ENCODE results near the gene TMCO1. TPM values are rescaled to one million over a fixed set of nuclear protein-coding genes. Genes with fewer than 3 reads are reported as not detected.

TMCO1 gene, protein sequence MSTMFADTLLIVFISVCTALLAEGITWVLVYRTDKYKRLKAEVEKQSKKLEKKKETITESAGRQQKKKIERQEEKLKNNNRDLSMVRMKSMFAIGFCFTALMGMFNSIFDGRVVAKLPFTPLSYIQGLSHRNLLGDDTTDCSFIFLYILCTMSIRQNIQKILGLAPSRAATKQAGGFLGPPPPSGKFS
- 154 to 190 TPM (median 159 TPM) in 5 replicates for total RNA-seq (2022; extraction: Qiagen RNA extraction; ENCODE audit: low read depth)

DNA sequence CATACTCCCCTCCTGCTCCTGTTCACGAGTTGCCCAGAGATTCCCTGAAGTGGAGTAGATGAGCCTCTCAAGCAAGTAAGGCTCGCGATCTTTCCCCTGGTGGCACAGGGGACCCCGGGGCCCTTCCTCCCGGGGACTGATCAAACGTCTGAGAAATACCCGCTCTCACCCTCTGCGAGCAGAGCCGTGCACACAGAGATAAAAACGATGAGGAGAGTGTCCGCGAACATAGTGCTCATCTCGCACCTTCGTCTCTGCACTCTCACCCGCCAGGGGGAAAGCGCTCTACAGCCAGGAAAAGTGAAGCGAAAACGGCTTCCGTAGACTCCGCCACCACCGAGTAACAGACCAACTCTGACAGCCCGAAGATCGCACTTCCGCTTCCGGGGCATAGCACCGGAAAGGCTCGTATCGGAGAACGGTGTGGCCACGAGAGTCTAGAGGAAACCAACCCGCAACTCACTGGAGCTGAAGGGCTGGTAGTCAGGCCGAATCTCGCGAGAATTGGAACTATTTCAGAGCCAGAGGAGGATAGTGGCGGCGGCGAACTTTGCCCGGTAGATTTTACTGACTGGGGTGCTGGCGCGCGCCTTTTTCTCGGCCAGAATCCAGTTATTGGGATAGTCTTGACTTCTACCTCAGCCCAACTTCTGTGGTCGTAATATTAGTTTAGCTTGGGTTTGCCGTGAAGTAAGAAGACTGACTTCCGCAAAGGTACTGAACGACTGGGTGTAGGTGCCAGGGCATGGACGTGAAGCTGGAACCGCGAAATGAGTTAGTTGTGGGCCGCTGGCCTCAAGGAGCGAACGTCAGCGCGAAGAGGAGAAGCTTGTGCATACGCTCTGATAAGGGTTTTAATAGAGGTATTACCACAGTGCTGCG lies at the start of gene TMCO1:
Gene TMCO1, minus strand, starts transcription at position 356 of the 882 bp plus-strand sequence. Its CDS starts 117 bp downstream, at position 239.

DNA sequence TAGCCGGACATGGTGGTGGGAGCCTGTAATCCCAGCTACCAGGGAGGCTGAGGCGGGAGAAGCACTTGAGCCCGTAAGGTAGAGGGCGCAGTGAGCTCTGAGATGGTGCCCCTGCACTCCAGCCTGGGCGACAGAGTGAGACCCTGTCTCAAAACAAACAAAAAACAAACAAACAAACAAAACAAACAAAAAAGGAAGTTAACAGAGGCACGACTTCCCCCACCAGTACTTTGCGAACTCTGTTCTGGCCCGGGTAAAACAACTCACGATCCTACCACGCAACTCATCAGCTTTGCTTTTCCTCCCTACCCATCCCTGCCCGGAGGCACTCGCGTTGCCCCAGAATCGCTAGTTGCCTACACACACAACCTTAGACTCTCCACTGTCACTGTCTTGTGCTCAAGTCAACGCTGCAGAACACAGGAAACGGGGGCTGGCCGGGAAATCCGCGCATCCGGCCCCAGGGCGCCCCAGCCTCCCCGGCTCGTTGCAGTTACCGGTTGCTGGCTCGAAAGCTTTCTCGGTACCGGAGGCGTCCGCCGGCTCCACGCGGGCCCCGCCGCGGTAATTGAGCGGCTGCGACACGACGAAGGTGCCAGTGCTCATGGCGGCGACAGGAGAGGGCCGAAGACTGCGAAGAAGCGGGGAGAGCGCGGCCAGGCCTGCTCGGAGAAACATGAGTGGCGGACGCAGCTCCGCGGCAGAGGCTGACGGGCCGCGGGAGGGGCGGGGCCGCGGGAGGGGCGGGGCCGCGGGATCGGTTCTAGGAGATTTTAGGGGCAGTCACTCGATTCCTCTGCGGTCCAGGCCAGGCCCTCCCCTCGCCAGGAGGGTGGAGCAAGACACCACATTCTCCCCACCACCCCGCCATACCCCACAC lies 70.5 kb downstream of the TMCO1 start, which contains the start of gene ALDH9A1:
Gene ALDH9A1, minus strand, starts transcription at position 682 of the 880 bp plus-strand sequence. Its CDS starts 4 bp downstream, at position 678.

Other genes starting within 250 kb of the TMCO1 start
- gene LRRC52, start 224.9 kb downstream of the TMCO1 start, total RNA-seq (2022; extraction: Qiagen RNA extraction; ENCODE audit: low read depth), result not detected in 5 replicates
- gene MGST3, start 137.6 kb downstream of the TMCO1 start, total RNA-seq (2022; extraction: Qiagen RNA extraction; ENCODE audit: low read depth), result 190 to 259 TPM (median 206 TPM) in 5 replicates
- 32.8 to 45.7 TPM (median 41.5 TPM) in 5 replicates for gene ALDH9A1, start 70.3 kb downstream of the TMCO1 start, total RNA-seq (2022; extraction: Qiagen RNA extraction; ENCODE audit: low read depth)
- gene UCK2, start 58.7 kb upstream of the TMCO1 start, total RNA-seq (2022; extraction: Qiagen RNA extraction; ENCODE audit: low read depth), result 106 to 116 TPM (median 112 TPM) in 5 replicates

Data from A549 treated with RU486 at 1 μM for 4 hours (cell line).